Right atrium auricular region (tissue), 2 donors: ENCODE results near the gene ARAF. TPM values are rescaled to one million over a fixed set of nuclear protein-coding genes. Genes with fewer than 3 reads are reported as not detected.

Source experiments
- DNase-seq: peaks from one replicate; pipeline ENCODE4 v3.0.0-alpha.2; 2019; ENCODE audit warnings: low spot score
- H3K27ac ChIP-seq, 2 donors: fragments of 200-600 bp; sonication (generic); 1 replicate in 1 of 2; 2 replicates in 1 of 2; pipeline ENCODE4 v1.5.1; 2016 to 2019
- H3K27me3 ChIP-seq, 2 donors: fragments of 200-600 bp; sonication (generic); one replicate each; pipeline versions ENCODE4 v1.5.1 to v1.6.0; 2017 to 2019
- H3K36me3 ChIP-seq: fragments of 200-600 bp; sonication (generic); one replicate; pipeline ENCODE4 v1.5.1; 2016
- H3K4me1 ChIP-seq, 2 donors: fragments of 200-600 bp; sonication (generic); one replicate each; pipeline versions ENCODE4 v1.5.1 to v1.6.0; 2017 to 2019
- H3K4me3 ChIP-seq, 2 donors: fragments of 200-600 bp; sonication (generic); 1 replicate in 1 of 2; 2 replicates in 1 of 2; pipeline ENCODE4 v1.5.1; 2017 to 2019; ENCODE audit warnings: mild to moderate bottlenecking in 1 of 2, moderate library complexity in 1 of 2
- H3K9me3 ChIP-seq, 2 donors: fragments of 200-600 bp; sonication (generic); one replicate each; pipeline ENCODE4 v1.5.1; 2019
- CTCF ChIP-seq, 2 donors: fragments of 200-600 bp; sonication (generic); IDR thresholded peaks; one replicate each; pipeline ENCODE4 v1.5.1; 2019; ENCODE audit warnings: antibody characterized with exemption in 2 of 2
- total RNA-seq, 2 donors: library from RNA; depleted of rRNA; stranded (reverse); fragments of >200 nt; gene quantifications; one replicate each; pipeline ENCODE4 v1.1.0, GENCODE V29; 2016

Gene ARAF
- total RNA-seq, 2 donors from 2014 or later, result 41.7 to 53.9 TPM

- peaks cover 34% of the 10 kb centered on the region for H3K36me3 ChIP-seq
- no peak for DNase-seq
- H3K4me3 ChIP-seq, result peak overlapping the region; percentile 30 to 45
- H3K4me1 ChIP-seq, result peaks cover 0 to 10% of the 10 kb centered on the region in 2 donors
- no peaks in the 10 kb centered on the region for H3K27me3 ChIP-seq
- TF ChIP-seq CTCF (IDR thresholded peaks at IDR 0.05), result no peak
- peak overlapping the region; percentile 70 to 75 for H3K27ac ChIP-seq
- H3K9me3 ChIP-seq, result no peaks in the 10 kb centered on the region
These were observed 12.5 kb downstream of the ARAF start for GRCh38 chrX:47573341-47574075.

GRCh38 chrX:47574076-47574546 is 13.1 kb downstream of the ARAF start:
- Histone ChIP-seq H3K4me1 (peaks cover 0 to 10% of the 10 kb centered on the region in 2 donors), H3K36me3 (peaks cover 28% of the 10 kb centered on the region), H3K27ac (peak overlapping the region; percentile 70 to 75), H3K27me3 (no peaks in the 10 kb centered on the region), H3K4me3 (peak overlapping the region; percentile 30 to 45), H3K9me3 (no peaks in the 10 kb centered on the region)
- DNase-seq, result no peak
- TF ChIP-seq CTCF (IDR thresholded peaks at IDR 0.05), result no peak

- Histone ChIP-seq H3K4me3 (peak overlapping the region; percentile 30 to 45), H3K36me3 (peaks cover 22% of the 10 kb centered on the region), H3K9me3 (no peaks in the 10 kb centered on the region), H3K27ac (peak overlapping the region; percentile 70 to 75), H3K27me3 (no peaks in the 10 kb centered on the region), H3K4me1 (peaks cover 0 to 10% of the 10 kb centered on the region in 2 donors)
- no peak for DNase-seq
- no peak for TF ChIP-seq CTCF (IDR thresholded peaks at IDR 0.05)
These were observed 13.7 kb downstream of the ARAF start for GRCh38 chrX:47574547-47575301.

- Histone ChIP-seq H3K27ac (no peak overlapping the region), H3K4me3 (no peak overlapping the region), H3K27me3 (no peaks in the 10 kb centered on the region), H3K36me3 (peaks cover 8% of the 10 kb centered on the region), H3K4me1 (peaks cover 0 to 10% of the 10 kb centered on the region in 2 donors), H3K9me3 (no peaks in the 10 kb centered on the region)
- no peak for TF ChIP-seq CTCF (IDR thresholded peaks at IDR 0.05)
- no peak for DNase-seq
These were observed 15.3 kb downstream of the ARAF start for GRCh38 chrX:47576021-47576898.

GRCh38 chrX:47577424-47577823 is 16.4 kb downstream of the ARAF start:
- Histone ChIP-seq H3K9me3 (no peaks in the 10 kb centered on the region), H3K27me3 (no peaks in the 10 kb centered on the region), H3K36me3 (no peaks in the 10 kb centered on the region), H3K27ac (no peak overlapping the region), H3K4me3 (no peak overlapping the region), H3K4me1 (peaks cover 0 to 10% of the 10 kb centered on the region in 2 donors)
- no peak for TF ChIP-seq CTCF (IDR thresholded peaks at IDR 0.05)
- DNase-seq, result peak; percentile 57
